Umbilical cord (tissue), 2 donors: ENCODE data around the gene YIF1A. TPM values are rescaled to one million over a fixed set of nuclear protein-coding genes. Genes with fewer than 3 reads are reported as not detected.
"Not testable (repeated sequence)": the region's sequence is repeated elsewhere in the genome, so short reads cannot be mapped to it uniquely, and the experiment has no call there.

Source experiments
- DNase-seq: peaks from one replicate; pipeline ENCODE4 v3.0.0-alpha.2; 2015; ENCODE audit warnings: low spot score
- total RNA-seq: library from RNA; depleted of rRNA; stranded (reverse); fragments of >200 nt; gene quantifications from one replicate; pipeline ENCODE4 v1.2.3, GENCODE V29; 2014; ENCODE audit warnings: low replicate concordance; ENCODE audit not compliant: insufficient read depth

The YIF1A gene
- total RNA-seq, 1 donor from 2014 or later = 129 TPM

- DNase-seq = peak; percentile 97
Observed at GRCh38 chr11:66311965-66312548, 23.1 kb upstream of the YIF1A start.

- no peak for DNase-seq
Observed at GRCh38 chr11:66311470-66311964, 22.6 kb upstream of the YIF1A start.

GRCh38 chr11:66310803-66311440, 22.0 kb upstream of the YIF1A start:
- DNase-seq = not testable (repeated sequence)

- DNase-seq = no peak
Observed at GRCh38 chr11:66310324-66310723, 21.4 kb upstream of the YIF1A start.

GRCh38 chr11:66309475-66309874, 20.5 kb upstream of the YIF1A start:
- no peak for DNase-seq

- DNase-seq = no peak
Observed at GRCh38 chr11:66302656-66303055, 13.7 kb upstream of the YIF1A start.

GRCh38 chr11:66299186-66299585, 10.2 kb upstream of the YIF1A start:
- no peak for DNase-seq

GRCh38 chr11:66297610-66298009, 8.7 kb upstream of the YIF1A start:
- DNase-seq = no peak

GRCh38 chr11:66294626-66295620, 6.0 kb upstream of the YIF1A start:
- DNase-seq = no peak

- DNase-seq = no peak
Observed at GRCh38 chr11:66293777-66294625, 5.1 kb upstream of the YIF1A start.

- DNase-seq = no peak
Observed at GRCh38 chr11:66293352-66293751, 4.4 kb upstream of the YIF1A start.

- no peak for DNase-seq
Observed at GRCh38 chr11:66292543-66293332, 3.8 kb upstream of the YIF1A start.

GRCh38 chr11:66291706-66292542, 3.0 kb upstream of the YIF1A start, which contains the start of gene TMEM151A:
TSS of gene TMEM151A (plus strand) at chr11:66291894. CDS start at chr11:66292014, 120 bp downstream.
- DNase-seq = no peak

- DNase-seq = no peak
Observed at GRCh38 chr11:66291303-66291705, 2.4 kb upstream of the YIF1A start.

- DNase-seq = no peak
Observed at GRCh38 chr11:66290330-66290621, 1.3 kb upstream of the YIF1A start.

GRCh38 chr11:66289548-66290329, 796 bp upstream of the YIF1A start:
- DNase-seq = no peak

- no peak for DNase-seq
Observed at GRCh38 chr11:66287889-66288670, 863 bp downstream of the YIF1A start.
